SIG-M5 treated with dmso at 0.1 percent for 504 hours (cell line): ENCODE measurements around the gene COASY.
A peak's percentile ranks its signal among the peaks of the same experiment; 100 is the strongest.
"Not testable (repeated sequence)": the region's sequence is repeated elsewhere in the genome, so short reads cannot be mapped to it uniquely, and the experiment has no call there.

ENCODE experiments used
- DNase-seq: peaks from one replicate; lab custom pipeline; 2025; ENCODE audit not compliant: unreplicated experiment; lab: John Stamatoyannopoulos, UW

COASY gene

GRCh38 chr17:42552736-42553135, 9.2 kb upstream of the COASY start, which contains the start of gene HSD17B1:
Gene HSD17B1 (plus strand): TSS chr17:42552923. CDS start chr17:42552934, 11 bp downstream.
- not testable (repeated sequence) for DNase-seq

GRCh38 chr17:42553161-42553818, 8.7 kb upstream of the COASY start:
- no peak for DNase-seq

- DNase-seq: no peak
Observed at GRCh38 chr17:42553866-42554249, 8.1 kb upstream of the COASY start.

GRCh38 chr17:42554250-42555121, 7.5 kb upstream of the COASY start:
- DNase-seq: peak; percentile 81

GRCh38 chr17:42555122-42555622, 6.8 kb upstream of the COASY start:
- no peak for DNase-seq

- not testable (repeated sequence) for DNase-seq
Observed at GRCh38 chr17:42555961-42556617, 5.9 kb upstream of the COASY start.

GRCh38 chr17:42559075-42559474, 2.9 kb upstream of the COASY start:
- no peak for DNase-seq

- DNase-seq: no peak
Observed at GRCh38 chr17:42560246-42560645, 1.7 kb upstream of the COASY start.

- peak; percentile 32 for DNase-seq
Observed at GRCh38 chr17:42562388-42563142, 617 bp downstream of the COASY start.

GRCh38 chr17:42563143-42563509, 1.2 kb downstream of the COASY start:
- no peak for DNase-seq

- DNase-seq: no peak
Observed at GRCh38 chr17:42563543-42563942, 1.6 kb downstream of the COASY start.

- no peak for DNase-seq
Observed at GRCh38 chr17:42563950-42564349, 2.0 kb downstream of the COASY start.

GRCh38 chr17:42564815-42565522, 3.0 kb downstream of the COASY start:
- DNase-seq: no peak

GRCh38 chr17:42565523-42566214, 3.7 kb downstream of the COASY start:
- DNase-seq: no peak

- no peak for DNase-seq
Observed at GRCh38 chr17:42566215-42566882, 4.4 kb downstream of the COASY start.

- peak; percentile 87 for DNase-seq
Observed at GRCh38 chr17:42566883-42567573, 5.1 kb downstream of the COASY start, which contains the start of gene MLX. Gene MLX (plus strand): TSS chr17:42567100. CDS start chr17:42567125, 25 bp downstream.

GRCh38 chr17:42568341-42569111, 6.6 kb downstream of the COASY start:
- DNase-seq: no peak
